GM10266 (cell line): ENCODE results near the gene GAP43.

Source experiments
- DNase-seq: peaks from one replicate; pipeline ENCODE4 v3.0.0; 2012; ENCODE audit errors: extremely low spot score
- CTCF ChIP-seq: IDR thresholded peaks from 2 replicates; pipeline ENCODE4 v1.5.1; 2012; ENCODE audit warnings: mild to moderate bottlenecking, low read depth; ENCODE audit not compliant: control insufficient read depth, insufficient read depth; ENCODE audit errors: missing control alignments

GAP43 gene

GRCh38 chr3:115615001-115615814, 8.1 kb upstream of the GAP43 start:
- DNase-seq, result no peak
- no peak for TF ChIP-seq CTCF

DNA sequence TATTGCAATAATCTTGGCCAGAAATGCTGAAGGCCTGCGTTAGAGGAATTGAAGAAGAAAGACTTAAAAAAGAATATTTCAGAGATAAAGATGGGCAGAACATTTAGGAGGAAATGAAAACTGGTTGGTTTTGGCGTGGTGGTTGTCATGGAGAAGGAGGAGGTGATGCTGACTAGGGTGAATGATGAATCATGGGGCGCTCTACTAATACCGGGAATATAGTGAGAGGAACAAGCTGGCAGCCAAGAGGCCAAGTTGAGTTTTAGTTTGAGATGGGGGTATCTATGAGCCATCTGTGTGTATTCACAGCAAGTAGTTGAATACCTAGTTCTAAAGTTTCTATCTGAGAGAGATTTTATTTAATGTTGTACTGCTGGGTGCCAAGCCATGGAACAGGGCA, 6.8 kb upstream of the GAP43 start:
- DNase-seq, result no peak
- no peak for TF ChIP-seq CTCF

DNA sequence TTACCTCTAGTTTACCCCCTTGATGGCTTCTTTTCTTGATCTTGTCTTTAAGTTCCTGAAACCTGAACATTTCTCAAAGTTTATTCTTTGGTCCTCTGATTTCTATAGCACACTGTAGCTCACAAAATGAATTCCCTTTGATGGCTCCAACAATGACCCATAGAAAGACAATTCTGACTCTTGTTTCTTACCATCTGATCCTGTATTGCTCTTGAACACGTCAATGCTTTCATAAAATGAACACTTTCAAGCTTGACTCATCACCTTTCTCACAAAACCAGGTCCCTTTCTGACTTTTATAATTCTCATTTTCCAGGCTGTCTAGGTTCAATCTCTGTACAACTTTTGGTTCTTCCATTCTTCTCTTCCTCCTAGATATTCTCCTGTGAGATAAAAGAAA, 5.7 kb upstream of the GAP43 start:
- no peak for TF ChIP-seq CTCF
- DNase-seq, result no peak

GRCh38 chr3:115624029-115624741, 875 bp downstream of the GAP43 start:
- TF ChIP-seq CTCF, result no peak
- no peak for DNase-seq

GRCh38 chr3:115624901-115625300, 1.6 kb downstream of the GAP43 start:
- DNase-seq, result no peak

GRCh38 chr3:115626006-115626409, 2.7 kb downstream of the GAP43 start:
- no peak for DNase-seq
- no peak for TF ChIP-seq CTCF

More at GRCh38 chr3:115624901-115625300, 1.6 kb downstream of the GAP43 start:
- no peak for TF ChIP-seq CTCF

- DNase-seq, result no peak
- TF ChIP-seq CTCF, result no peak
Measured at GRCh38 chr3:115626721-115627120, 3.4 kb downstream of the GAP43 start.
